KMS-11 (cell line): Measurements from ENCODE around the gene TIMM21.

Experiments used
- H2AFZ ChIP-seq: fragments of 200-600 bp; sonication (generic); 2 replicates; pipeline ENCODE4 v1.6.1; 2016; ENCODE audit warnings: antibody characterized with exemption, mixed run types, low read depth
- H3K27ac ChIP-seq: fragments of 200-600 bp; sonication (generic); 2 replicates; pipeline ENCODE4 v1.6.1; 2016; ENCODE audit warnings: mild to moderate bottlenecking, mixed run types
- H3K27me3 ChIP-seq: fragments of 200-600 bp; sonication (generic); 2 replicates; pipeline ENCODE4 v1.6.1; 2017; ENCODE audit warnings: mild to moderate bottlenecking, low read depth, mixed run types, moderate library complexity; ENCODE audit not compliant: insufficient read depth
- H3K36me3 ChIP-seq: fragments of 200-600 bp; sonication (generic); 2 replicates; pipeline ENCODE4 v1.6.1; 2017; ENCODE audit warnings: mild to moderate bottlenecking, mixed run types; ENCODE audit not compliant: insufficient read depth
- H3K4me1 ChIP-seq: fragments of 200-600 bp; sonication (generic); 2 replicates; pipeline ENCODE4 v1.6.1; 2016; ENCODE audit warnings: mild to moderate bottlenecking, low read depth, mixed run types; ENCODE audit not compliant: poor library complexity, severe bottlenecking
- H3K4me2 ChIP-seq: fragments of 200-600 bp; sonication (generic); 2 replicates; pipeline ENCODE4 v1.7.0; 2016; ENCODE audit warnings: mild to moderate bottlenecking, mixed run types
- H3K4me3 ChIP-seq: fragments of 200-600 bp; sonication (generic); IDR thresholded peaks from 2 replicates; pipeline ENCODE4 v1.6.1; 2017; ENCODE audit warnings: low read depth, low read length, mixed read lengths; ENCODE audit not compliant: insufficient read depth
- H3K79me2 ChIP-seq: fragments of 200-600 bp; sonication (generic); 2 replicates; pipeline ENCODE4 v1.6.1; 2016; ENCODE audit warnings: low read depth, mixed run types; ENCODE audit not compliant: insufficient read depth
- H3K9ac ChIP-seq: fragments of 200-600 bp; sonication (generic); 2 replicates; pipeline ENCODE4 v1.6.1; 2016; ENCODE audit warnings: mild to moderate bottlenecking, mixed run types
- H4K20me1 ChIP-seq: fragments of 200-600 bp; sonication (generic); 2 replicates; pipeline ENCODE4 v1.6.1; 2016; ENCODE audit warnings: mild to moderate bottlenecking, mixed run types; ENCODE audit not compliant: insufficient read depth
- TF ChIP-seq, protein P1 (sequence below): fragments of 200-600 bp; sonication (generic); conservative IDR thresholded peaks from 2 replicates; pipeline ENCODE4 v1.6.1; 2017; ENCODE audit warnings: low read depth, mild to moderate bottlenecking, antibody characterized with exemption, low read length, moderate library complexity, mixed read lengths

TIMM21 gene

DNA sequence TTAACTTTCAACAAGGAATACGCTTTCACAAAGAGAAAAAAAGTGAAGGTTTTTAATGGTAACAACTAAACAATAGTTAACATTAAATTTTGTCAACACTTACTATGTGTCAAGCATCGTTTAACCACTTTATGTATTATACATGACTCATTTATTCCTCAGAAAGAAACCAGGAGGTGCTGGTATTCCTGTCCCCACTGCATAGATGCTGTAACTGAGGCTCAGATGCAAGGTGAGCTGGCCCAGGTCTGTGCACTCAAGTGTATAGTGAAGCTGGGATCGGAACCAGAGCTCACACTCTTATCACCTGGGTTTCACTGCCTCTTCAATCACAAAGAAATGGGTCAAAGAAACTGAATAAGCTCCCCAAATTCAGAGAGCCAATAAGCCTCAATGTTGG, 17.2 kb upstream of the TIMM21 start:
- H3K4me2 ChIP-seq = no peak overlapping the region
- no peak overlapping the region for H3K4me3 ChIP-seq
- no peaks in the 10 kb centered on the region for H3K27me3 ChIP-seq
- no peak overlapping the region for H3K27ac ChIP-seq
- H3K4me1 ChIP-seq = no peaks in the 10 kb centered on the region
- H3K9ac ChIP-seq = no peak overlapping the region
- no peak overlapping the region for H2AFZ ChIP-seq
- H4K20me1 ChIP-seq = no peaks in the 10 kb centered on the region
- TF ChIP-seq, protein P1, sequence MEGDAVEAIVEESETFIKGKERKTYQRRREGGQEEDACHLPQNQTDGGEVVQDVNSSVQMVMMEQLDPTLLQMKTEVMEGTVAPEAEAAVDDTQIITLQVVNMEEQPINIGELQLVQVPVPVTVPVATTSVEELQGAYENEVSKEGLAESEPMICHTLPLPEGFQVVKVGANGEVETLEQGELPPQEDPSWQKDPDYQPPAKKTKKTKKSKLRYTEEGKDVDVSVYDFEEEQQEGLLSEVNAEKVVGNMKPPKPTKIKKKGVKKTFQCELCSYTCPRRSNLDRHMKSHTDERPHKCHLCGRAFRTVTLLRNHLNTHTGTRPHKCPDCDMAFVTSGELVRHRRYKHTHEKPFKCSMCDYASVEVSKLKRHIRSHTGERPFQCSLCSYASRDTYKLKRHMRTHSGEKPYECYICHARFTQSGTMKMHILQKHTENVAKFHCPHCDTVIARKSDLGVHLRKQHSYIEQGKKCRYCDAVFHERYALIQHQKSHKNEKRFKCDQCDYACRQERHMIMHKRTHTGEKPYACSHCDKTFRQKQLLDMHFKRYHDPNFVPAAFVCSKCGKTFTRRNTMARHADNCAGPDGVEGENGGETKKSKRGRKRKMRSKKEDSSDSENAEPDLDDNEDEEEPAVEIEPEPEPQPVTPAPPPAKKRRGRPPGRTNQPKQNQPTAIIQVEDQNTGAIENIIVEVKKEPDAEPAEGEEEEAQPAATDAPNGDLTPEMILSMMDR = no peak
- H3K79me2 ChIP-seq = no peaks in the 10 kb centered on the region
- no peaks in the 10 kb centered on the region for H3K36me3 ChIP-seq

DNA sequence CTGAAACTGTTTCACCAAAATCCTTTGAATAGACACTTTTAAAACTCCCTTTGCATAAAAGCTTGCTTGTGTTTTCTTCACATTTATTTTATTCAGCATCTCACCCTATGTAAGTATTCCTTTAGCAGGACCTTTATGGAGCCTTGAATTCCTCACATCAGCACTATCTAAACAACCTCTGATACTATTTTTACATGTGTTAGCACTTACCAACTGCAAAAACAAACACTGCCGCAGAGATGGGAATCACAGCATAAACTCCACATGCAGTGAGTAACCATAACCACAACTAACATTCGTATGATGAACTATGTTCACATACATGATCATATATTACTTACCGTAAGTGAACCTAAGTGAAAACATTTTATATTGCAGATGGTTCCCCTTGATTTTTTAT, 16.1 kb upstream of the TIMM21 start:
- Histone ChIP-seq H3K4me3 (no peak overlapping the region), H4K20me1 (no peaks in the 10 kb centered on the region), H3K36me3 (no peaks in the 10 kb centered on the region), H3K27ac (no peak overlapping the region), H3K9ac (no peak overlapping the region), H3K4me2 (no peak overlapping the region), H2AFZ (no peak overlapping the region), H3K27me3 (no peaks in the 10 kb centered on the region), H3K79me2 (no peaks in the 10 kb centered on the region), H3K4me1 (no peaks in the 10 kb centered on the region)
- TF ChIP-seq, protein P1 = no peak

DNA sequence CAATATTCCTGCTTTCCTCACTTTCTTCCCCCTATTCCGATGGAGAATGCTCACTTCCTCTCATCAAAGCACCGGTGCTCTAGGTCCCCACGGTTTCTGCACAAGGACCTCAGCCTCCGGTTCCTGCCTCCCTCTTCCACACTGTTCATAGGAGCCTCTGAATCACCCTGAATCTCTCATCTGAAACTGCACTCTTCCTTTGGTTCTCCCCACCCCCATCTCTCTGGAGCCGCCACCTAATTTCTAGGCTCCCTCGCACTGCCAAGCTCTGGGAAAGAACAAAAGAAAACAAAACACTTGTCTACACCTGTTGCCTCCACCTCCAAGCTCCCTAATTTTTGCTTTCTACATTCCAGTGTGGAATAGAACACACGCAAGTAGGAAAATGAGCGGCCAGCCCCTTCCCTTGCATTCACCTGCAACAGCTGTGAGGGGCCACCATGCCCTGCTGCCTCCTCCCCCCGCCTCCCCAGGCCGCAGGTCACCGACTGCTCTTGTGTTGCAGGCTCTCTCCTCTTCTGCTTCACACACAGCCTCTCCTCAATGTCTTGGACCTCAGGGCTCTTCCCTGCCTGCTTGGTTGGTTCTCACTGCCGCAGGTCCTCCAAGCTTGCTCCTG, 10.3 kb upstream of the TIMM21 start:
- H3K27ac ChIP-seq = no peak overlapping the region
- H3K36me3 ChIP-seq = no peaks in the 10 kb centered on the region
- TF ChIP-seq, protein P1 = no peak
- H3K4me2 ChIP-seq = no peak overlapping the region
- H3K79me2 ChIP-seq = no peaks in the 10 kb centered on the region
- no peaks in the 10 kb centered on the region for H4K20me1 ChIP-seq
- no peaks in the 10 kb centered on the region for H3K27me3 ChIP-seq
- H3K9ac ChIP-seq = no peak overlapping the region
- no peak overlapping the region for H2AFZ ChIP-seq
- H3K4me1 ChIP-seq = no peaks in the 10 kb centered on the region
- no peak overlapping the region for H3K4me3 ChIP-seq

DNA sequence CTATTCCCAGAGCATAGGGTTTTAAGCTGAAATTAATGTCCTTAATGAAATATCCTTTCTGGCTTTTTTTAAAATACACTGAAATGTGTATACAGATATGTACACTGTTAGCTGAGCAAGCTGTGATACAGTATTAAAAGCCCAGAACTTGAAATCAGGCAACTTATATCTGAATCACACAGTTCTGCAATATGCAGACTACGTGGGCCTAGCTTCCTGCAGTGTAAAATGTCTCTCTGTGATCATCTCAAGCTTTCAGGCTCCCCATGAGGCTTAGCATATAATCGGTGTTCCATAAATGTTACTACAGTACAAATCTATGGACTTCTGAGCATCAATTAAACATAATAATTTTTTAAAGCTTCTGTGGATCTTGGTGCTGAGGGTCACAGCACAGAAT, 8.9 kb upstream of the TIMM21 start:
- no peaks in the 10 kb centered on the region for H3K36me3 ChIP-seq
- no peak overlapping the region for H3K4me3 ChIP-seq
- TF ChIP-seq, protein P1 = no peak
- H3K27me3 ChIP-seq = no peaks in the 10 kb centered on the region
- H3K27ac ChIP-seq = no peak overlapping the region
- H3K79me2 ChIP-seq = no peaks in the 10 kb centered on the region
- H3K4me1 ChIP-seq = no peaks in the 10 kb centered on the region
- H2AFZ ChIP-seq = no peak overlapping the region
- no peak overlapping the region for H3K4me2 ChIP-seq
- H3K9ac ChIP-seq = no peak overlapping the region
- no peaks in the 10 kb centered on the region for H4K20me1 ChIP-seq
